PC-3 (cell line): ENCODE measurements around the gene KIAA0040. TPM values are rescaled to one million over a fixed set of nuclear protein-coding genes. Genes with fewer than 3 reads are reported as not detected.

Experiments used
- ATAC-seq: fragments of 200-7000 bp; cut with Tn5 transposase; 2 replicates; pipeline ENCODE4 v1.9.1; 2020; ENCODE audit warnings: mild to moderate bottlenecking, moderate library complexity
- BruUV-seq: library from RNA; stranded (reverse); fragments of 400-500 nt; replicated peaks from 2 replicates; lab custom pipeline; 2021; lab: Mats Ljungman, UMichigan
- CTCF ChIA-PET: fragments of 300-600 bp; sonication (Branson Sonifier 250); formaldehyde crosslinking; loops from one replicate; lab custom pipeline; 2022; ENCODE audit warnings: antibody characterized with exemption; lab: Charles Lee
- POLR2A ChIA-PET: fragments of 300-600 bp; sonication (Branson Sonifier 250); formaldehyde crosslinking; loops from one replicate; lab custom pipeline; 2022; ENCODE audit warnings: antibody characterized with exemption; ENCODE audit not compliant: unreplicated experiment; lab: Charles Lee
- DNase-seq: peaks from one replicate; pipeline ENCODE4 v3.0.0-alpha.2; 2015
- H2AFZ ChIP-seq: fragments of 300-600 bp; sonication (generic); 2 replicates; pipeline ENCODE4 v1.6.0; 2016; ENCODE audit warnings: antibody characterized with exemption, low read length
- H3F3A ChIP-seq: fragments of 300-600 bp; sonication (generic); one replicate; pipeline ENCODE4 v1.6.0; 2017; ENCODE audit warnings: antibody characterized with exemption, low read length, control low read depth, mild to moderate bottlenecking; ENCODE audit not compliant: unreplicated experiment
- H3K27ac ChIP-seq: fragments of 300-600 bp; sonication (generic); 2 replicates; pipeline ENCODE4 v1.5.1; 2016; ENCODE audit warnings: mild to moderate bottlenecking, low read length
- H3K27me3 ChIP-seq: fragments of 300-600 bp; sonication (generic); 2 replicates; pipeline ENCODE4 v1.6.1; 2016; ENCODE audit warnings: low read length, mixed read lengths
- H3K36me3 ChIP-seq: fragments of 300-600 bp; sonication (generic); 2 replicates; pipeline ENCODE4 v1.6.1; 2016; ENCODE audit warnings: low read depth, mixed run types, low read length, mixed read lengths
- H3K4me1 ChIP-seq: fragments of 300-600 bp; sonication (generic); 2 replicates; pipeline ENCODE4 v1.5.1; 2016; ENCODE audit warnings: low read length; ENCODE audit not compliant: insufficient read depth
- H3K4me2 ChIP-seq: fragments of 300-600 bp; sonication (generic); 2 replicates; pipeline ENCODE4 v1.6.0; 2016; ENCODE audit warnings: low read length
- H3K4me3 ChIP-seq: fragments of 300-600 bp; sonication (generic); 2 replicates; pipeline ENCODE4 v1.5.1; 2016; ENCODE audit warnings: mild to moderate bottlenecking, low read length, mixed read lengths
- H3K79me2 ChIP-seq: fragments of 300-600 bp; sonication (generic); 2 replicates; pipeline ENCODE4 v1.6.1; 2017; ENCODE audit warnings: low read length, mixed read lengths
- H3K9ac ChIP-seq: fragments of 300-600 bp; sonication (generic); 2 replicates; pipeline ENCODE4 v1.6.0; 2016; ENCODE audit warnings: mild to moderate bottlenecking, low read length
- H3K9me2 ChIP-seq: fragments of 300-600 bp; sonication (generic); replicated peaks from 2 replicates; pipeline ENCODE4 v1.6.1; 2016; ENCODE audit warnings: mixed run types, low read length, mixed read lengths
- H3K9me3 ChIP-seq: fragments of 300-600 bp; sonication (generic); 2 replicates; pipeline ENCODE4 v1.6.1; 2016; ENCODE audit warnings: low read length, mixed read lengths
- H4K20me1 ChIP-seq: fragments of 300-600 bp; sonication (generic); 2 replicates; pipeline ENCODE4 v1.6.1; 2016; ENCODE audit warnings: low read length, mixed read lengths
- EZH2 ChIP-seq: fragments of 300-600 bp; sonication (generic); IDR thresholded peaks from one replicate; pipeline ENCODE4 v1.6.1; 2017; ENCODE audit warnings: antibody characterized with exemption, mild to moderate bottlenecking, low read length; ENCODE audit not compliant: unreplicated experiment
- EZH2phosphoT487 ChIP-seq: fragments of 300-600 bp; sonication (generic); IDR thresholded peaks from 2 replicates; pipeline ENCODE4 v1.6.1; 2018; ENCODE audit warnings: mild to moderate bottlenecking, antibody characterized with exemption, low read length, borderline replicate concordance
- intact Hi-C: fragments of 100-400 bp; cut with micrococcal nuclease; formaldehyde crosslinking; loops from 2 replicates; pipeline ENCODE4 v1.9.0; 2023
- total RNA-seq: library from RNA; depleted of rRNA; stranded (reverse); fragments of >200 nt; gene quantifications from 2 replicates; pipeline ENCODE4 v1.2.3, GENCODE V29; 2014
- TF ChIP-seq, protein P1 (sequence below): fragments of 300-600 bp; sonication (generic); conservative IDR thresholded peaks from 2 replicates; pipeline ENCODE4 v1.5.1; 2017; ENCODE audit warnings: antibody characterized with exemption, low read depth, mild to moderate bottlenecking, low read length

Gene KIAA0040
- total RNA-seq, 1 experiment from 2014 or later: 17.8 TPM

DNA sequence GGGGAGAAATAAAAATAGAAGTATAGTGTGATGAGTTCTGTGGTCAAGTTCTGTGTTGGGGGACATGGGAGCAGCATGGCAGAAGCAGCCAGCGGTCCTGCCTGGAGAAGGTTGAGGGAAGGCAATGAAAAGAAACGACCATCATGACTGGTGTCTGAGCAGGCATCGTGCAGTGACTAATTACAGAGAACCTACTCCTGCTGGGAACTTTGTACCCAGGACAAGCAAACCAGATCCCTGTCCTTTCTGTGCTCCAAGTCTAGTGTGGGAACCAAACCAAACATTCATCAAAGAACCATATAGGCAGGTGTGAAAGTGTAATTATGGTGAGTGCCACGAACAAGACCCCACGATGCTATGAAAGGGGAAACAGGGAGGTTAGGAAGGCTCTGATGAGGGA lies 25.8 kb downstream of the KIAA0040 start:
- no peak for TF ChIP-seq EZH2
- TF ChIP-seq, protein P1, sequence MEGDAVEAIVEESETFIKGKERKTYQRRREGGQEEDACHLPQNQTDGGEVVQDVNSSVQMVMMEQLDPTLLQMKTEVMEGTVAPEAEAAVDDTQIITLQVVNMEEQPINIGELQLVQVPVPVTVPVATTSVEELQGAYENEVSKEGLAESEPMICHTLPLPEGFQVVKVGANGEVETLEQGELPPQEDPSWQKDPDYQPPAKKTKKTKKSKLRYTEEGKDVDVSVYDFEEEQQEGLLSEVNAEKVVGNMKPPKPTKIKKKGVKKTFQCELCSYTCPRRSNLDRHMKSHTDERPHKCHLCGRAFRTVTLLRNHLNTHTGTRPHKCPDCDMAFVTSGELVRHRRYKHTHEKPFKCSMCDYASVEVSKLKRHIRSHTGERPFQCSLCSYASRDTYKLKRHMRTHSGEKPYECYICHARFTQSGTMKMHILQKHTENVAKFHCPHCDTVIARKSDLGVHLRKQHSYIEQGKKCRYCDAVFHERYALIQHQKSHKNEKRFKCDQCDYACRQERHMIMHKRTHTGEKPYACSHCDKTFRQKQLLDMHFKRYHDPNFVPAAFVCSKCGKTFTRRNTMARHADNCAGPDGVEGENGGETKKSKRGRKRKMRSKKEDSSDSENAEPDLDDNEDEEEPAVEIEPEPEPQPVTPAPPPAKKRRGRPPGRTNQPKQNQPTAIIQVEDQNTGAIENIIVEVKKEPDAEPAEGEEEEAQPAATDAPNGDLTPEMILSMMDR: no peak
- TF ChIP-seq EZH2phosphoT487: no peak
- Histone ChIP-seq H3K36me3 (peaks cover 19% of the 10 kb centered on the region), H3K9me2 (no peaks in the 10 kb centered on the region), H4K20me1 (no peaks in the 10 kb centered on the region), H3K27me3 (no peaks in the 10 kb centered on the region), H3K79me2 (no peaks in the 10 kb centered on the region), H3K27ac (no peak overlapping the region), H2AFZ (no peak overlapping the region), H3K9ac (no peak overlapping the region), H3K9me3 (no peaks in the 10 kb centered on the region), H3K4me3 (no peak overlapping the region), H3F3A (peaks cover 9% of the 10 kb centered on the region), H3K4me1 (peaks cover 37% of the 10 kb centered on the region), H3K4me2 (no peak overlapping the region)
- BruUV-seq: no TSS peak
- CTCF ChIA-PET: no interaction called here
- intact Hi-C loops: no loop called here
- DNase-seq (no peak), ATAC-seq (no peak)
- POLR2A ChIA-PET: no interaction called here

DNA sequence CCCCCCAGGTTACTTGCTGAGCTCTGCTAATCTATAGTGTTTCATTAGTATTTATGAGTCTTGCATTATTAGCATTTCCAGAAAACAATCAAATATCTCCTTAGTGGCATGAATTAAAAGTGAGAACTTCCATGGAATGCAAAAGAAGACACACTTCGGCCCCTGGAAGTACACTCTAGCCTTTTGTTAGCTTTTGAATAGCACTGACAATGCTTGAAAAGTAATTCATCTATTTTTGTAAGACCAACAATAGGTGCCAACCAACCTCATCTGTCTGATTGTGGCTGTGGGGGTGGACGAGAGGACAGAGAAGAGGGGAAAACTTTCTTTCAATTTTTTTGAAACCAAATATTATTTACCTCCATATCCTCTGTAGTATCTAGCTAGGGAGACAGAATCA lies 27.8 kb downstream of the KIAA0040 start:
- H3K9ac ChIP-seq: no peak overlapping the region
- ChIA-PET POLR2A (no interaction called here), CTCF (interaction anchor here (0.6 kb wide), 1 partner anchor 40 kb away, joined by 5 read pairs; no protein-coding TSS in a partner anchor)
- no peak overlapping the region for H3K4me2 ChIP-seq
- no peaks in the 10 kb centered on the region for H3K9me2 ChIP-seq
- TF ChIP-seq EZH2 (no peak), EZH2phosphoT487 (no peak)
- TF ChIP-seq, protein P1: no peak
- DNase-seq (no peak), ATAC-seq (no peak)
- H3K27ac ChIP-seq: no peak overlapping the region
- H2AFZ ChIP-seq: no peak overlapping the region
- H3K27me3 ChIP-seq: no peaks in the 10 kb centered on the region
- H3K36me3 ChIP-seq: peaks cover 27% of the 10 kb centered on the region
- H3K4me1 ChIP-seq: peaks cover 17% of the 10 kb centered on the region
- no TSS peak for BruUV-seq
- H3K9me3 ChIP-seq: no peaks in the 10 kb centered on the region
- H3K79me2 ChIP-seq: no peaks in the 10 kb centered on the region
- no peaks in the 10 kb centered on the region for H4K20me1 ChIP-seq
- intact Hi-C loops: no loop called here
- H3F3A ChIP-seq: peaks cover 3% of the 10 kb centered on the region
- H3K4me3 ChIP-seq: no peak overlapping the region

DNA sequence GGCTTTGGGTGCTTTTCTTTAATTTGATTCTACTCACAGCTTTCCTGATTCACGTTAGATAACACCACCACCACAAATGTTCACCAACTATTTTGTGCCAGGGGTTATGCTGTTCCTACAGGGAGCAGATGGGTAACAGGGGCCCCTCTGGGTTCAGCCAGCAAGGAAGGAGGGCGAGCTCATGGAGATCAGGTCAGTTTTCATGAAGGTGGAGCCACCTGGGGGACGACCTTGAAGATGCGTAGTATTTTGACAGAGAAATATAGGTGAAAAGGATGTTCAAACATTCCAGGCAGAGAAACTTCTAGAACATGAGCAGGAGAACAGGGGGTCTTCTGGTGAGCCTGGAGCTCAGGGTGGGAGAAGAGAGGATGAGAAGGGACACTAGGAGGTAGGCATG lies 28.9 kb downstream of the KIAA0040 start:
- no peak for DNase-seq
- no peaks in the 10 kb centered on the region for H3K9me2 ChIP-seq
- no peak for ATAC-seq
- BruUV-seq: no TSS peak
- CTCF ChIA-PET: no interaction called here
- H3K79me2 ChIP-seq: no peaks in the 10 kb centered on the region
- intact Hi-C loops: no loop called here
- H3K36me3 ChIP-seq: peaks cover 28% of the 10 kb centered on the region
- H3K4me3 ChIP-seq: no peak overlapping the region
- POLR2A ChIA-PET: no interaction called here
- H3K9ac ChIP-seq: no peak overlapping the region
- no peak for TF ChIP-seq EZH2phosphoT487
- TF ChIP-seq EZH2: no peak
- TF ChIP-seq, protein P1: no peak
- H3K27ac ChIP-seq: no peak overlapping the region
- no peaks in the 10 kb centered on the region for H4K20me1 ChIP-seq
- H3K9me3 ChIP-seq: no peaks in the 10 kb centered on the region
- H3K4me1 ChIP-seq: peaks cover 12% of the 10 kb centered on the region
- H3K4me2 ChIP-seq: no peak overlapping the region
- H2AFZ ChIP-seq: no peak overlapping the region
- H3F3A ChIP-seq: no peaks in the 10 kb centered on the region
- no peaks in the 10 kb centered on the region for H3K27me3 ChIP-seq
